Astrocyte (in vitro differentiated cells and primary cell): ENCODE data around the gene OMA1. TPM values are rescaled to one million over a fixed set of nuclear protein-coding genes. Genes with fewer than 3 reads are reported as not detected.

Experiments
- DNase-seq: peaks from one replicate; pipeline ENCODE4 v3.0.0-alpha.2; 2010; ENCODE audit warnings: low read depth
- FAIRE-seq: peaks from 2 replicates; lab custom pipeline; 2011; peaks lifted over from hg19 to GRCh38; lab: Jason Lieb, UNC
- H2AFZ ChIP-seq: 2 replicates; pipeline ENCODE4 v1.6.0; 2012; ENCODE audit warnings: low read depth, low read length, inconsistent platforms
- H3K27ac ChIP-seq: 2 replicates; pipeline ENCODE4 v1.5.1; 2011; ENCODE audit warnings: low read depth, low read length, inconsistent platforms
- H3K27me3 ChIP-seq: 2 replicates; pipeline ENCODE4 v1.6.0; 2011; ENCODE audit warnings: low read length, inconsistent platforms; ENCODE audit not compliant: insufficient read depth
- H3K36me3 ChIP-seq: 2 replicates; pipeline ENCODE4 v1.5.1; 2011; ENCODE audit warnings: low read length, inconsistent platforms; ENCODE audit not compliant: insufficient read depth
- H3K4me1 ChIP-seq: 2 replicates; pipeline ENCODE4 v1.5.1; 2011; ENCODE audit warnings: low read length, inconsistent platforms; ENCODE audit not compliant: insufficient read depth
- H3K4me2 ChIP-seq: 2 replicates; pipeline ENCODE4 v1.6.0; 2012; ENCODE audit warnings: low read length, inconsistent platforms
- H3K4me3 ChIP-seq: 2 replicates; pipeline ENCODE4 v1.5.1; 2011; ENCODE audit warnings: low read depth, mild to moderate bottlenecking, low read length, inconsistent platforms; ENCODE audit not compliant: insufficient read depth
- H3K79me2 ChIP-seq: 2 replicates; pipeline ENCODE4 v1.6.0; 2012; ENCODE audit warnings: mild to moderate bottlenecking, low read length, inconsistent platforms; ENCODE audit not compliant: insufficient read depth
- H3K9ac ChIP-seq: 2 replicates; pipeline ENCODE4 v1.6.0; 2012; ENCODE audit warnings: mild to moderate bottlenecking, low read length, inconsistent platforms
- H3K9me3 ChIP-seq: 2 replicates; pipeline ENCODE4 v1.5.1; 2012; ENCODE audit warnings: low read depth, mild to moderate bottlenecking, low read length, inconsistent platforms; ENCODE audit not compliant: insufficient read depth
- H4K20me1 ChIP-seq: 2 replicates; pipeline ENCODE4 v1.6.0; 2012; ENCODE audit warnings: low read length, inconsistent platforms; ENCODE audit not compliant: insufficient read depth
- H3K27ac Mint-ChIP-seq: one replicate; pipeline ENCODE4 v1.8.0; 2021; ENCODE audit warnings: mild to moderate bottlenecking, mixed read lengths; ENCODE audit not compliant: unreplicated experiment
- H3K27me3 Mint-ChIP-seq: one replicate; pipeline ENCODE4 v1.8.0; 2021; ENCODE audit warnings: low read depth, mixed read lengths; ENCODE audit not compliant: unreplicated experiment
- H3K36me3 Mint-ChIP-seq: one replicate; pipeline ENCODE4 v1.8.0; 2021; ENCODE audit warnings: low read depth, mixed read lengths; ENCODE audit not compliant: unreplicated experiment
- H3K4me1 Mint-ChIP-seq: one replicate; pipeline ENCODE4 v1.8.0; 2021; ENCODE audit warnings: low read depth, mixed read lengths; ENCODE audit not compliant: unreplicated experiment
- H3K4me3 Mint-ChIP-seq: one replicate; pipeline ENCODE4 v1.8.0; 2021; ENCODE audit warnings: mild to moderate bottlenecking, moderate library complexity, mixed read lengths; ENCODE audit not compliant: unreplicated experiment
- H3K9me3 Mint-ChIP-seq: one replicate; pipeline ENCODE4 v1.8.0; 2021; ENCODE audit warnings: mild to moderate bottlenecking, mixed read lengths; ENCODE audit not compliant: unreplicated experiment
- EZH2 ChIP-seq: IDR thresholded peaks from 2 replicates; pipeline ENCODE4 v1.6.1; 2012; ENCODE audit warnings: mild to moderate bottlenecking, low read length, inconsistent platforms; ENCODE audit not compliant: insufficient read depth
- total RNA-seq: library from RNA; stranded (reverse); gene quantifications from 2 replicates; pipeline ENCODE4 v1.2.1, GENCODE V29; 2021
- TF ChIP-seq, protein P1 (sequence below): IDR thresholded peaks from 2 replicates; pipeline ENCODE4 v1.5.1; 2011; ENCODE audit warnings: low read depth, mild to moderate bottlenecking, inconsistent platforms, low read length, moderate library complexity; ENCODE audit not compliant: insufficient read depth

OMA1 gene
- total RNA-seq, 1 donor from 2014 or later, result 5.1 TPM

- TF ChIP-seq EZH2, result no peak
- TF ChIP-seq, protein P1, sequence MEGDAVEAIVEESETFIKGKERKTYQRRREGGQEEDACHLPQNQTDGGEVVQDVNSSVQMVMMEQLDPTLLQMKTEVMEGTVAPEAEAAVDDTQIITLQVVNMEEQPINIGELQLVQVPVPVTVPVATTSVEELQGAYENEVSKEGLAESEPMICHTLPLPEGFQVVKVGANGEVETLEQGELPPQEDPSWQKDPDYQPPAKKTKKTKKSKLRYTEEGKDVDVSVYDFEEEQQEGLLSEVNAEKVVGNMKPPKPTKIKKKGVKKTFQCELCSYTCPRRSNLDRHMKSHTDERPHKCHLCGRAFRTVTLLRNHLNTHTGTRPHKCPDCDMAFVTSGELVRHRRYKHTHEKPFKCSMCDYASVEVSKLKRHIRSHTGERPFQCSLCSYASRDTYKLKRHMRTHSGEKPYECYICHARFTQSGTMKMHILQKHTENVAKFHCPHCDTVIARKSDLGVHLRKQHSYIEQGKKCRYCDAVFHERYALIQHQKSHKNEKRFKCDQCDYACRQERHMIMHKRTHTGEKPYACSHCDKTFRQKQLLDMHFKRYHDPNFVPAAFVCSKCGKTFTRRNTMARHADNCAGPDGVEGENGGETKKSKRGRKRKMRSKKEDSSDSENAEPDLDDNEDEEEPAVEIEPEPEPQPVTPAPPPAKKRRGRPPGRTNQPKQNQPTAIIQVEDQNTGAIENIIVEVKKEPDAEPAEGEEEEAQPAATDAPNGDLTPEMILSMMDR, result no peak
- Mint-ChIP-seq H3K4me1 (peaks cover 17% of the 10 kb centered on the region), H3K27me3 (peaks cover 2% of the 10 kb centered on the region), H3K4me3 (no peak overlapping the region), H3K36me3 (no peaks in the 10 kb centered on the region), H3K9me3 (no peaks in the 10 kb centered on the region), H3K27ac (no peak overlapping the region)
- Histone ChIP-seq H3K9me3 (no peaks in the 10 kb centered on the region), H3K4me1 (peaks cover 6% of the 10 kb centered on the region), H2AFZ (no peak overlapping the region), H3K36me3 (no peaks in the 10 kb centered on the region), H3K27me3 (no peaks in the 10 kb centered on the region), H3K27ac (no peak overlapping the region), H4K20me1 (no peaks in the 10 kb centered on the region), H3K4me3 (no peak overlapping the region), H3K4me2 (no peak overlapping the region), H3K9ac (no peak overlapping the region), H3K79me2 (no peaks in the 10 kb centered on the region)
- FAIRE-seq (no peak), DNase-seq (no peak)
Measured at GRCh38 chr1:58469016-58469415, 77.5 kb downstream of the OMA1 start.

- H2AFZ ChIP-seq, result no peak overlapping the region
- no peaks in the 10 kb centered on the region for H3K9me3 ChIP-seq
- Mint-ChIP-seq H3K36me3 (no peaks in the 10 kb centered on the region), H3K9me3 (no peaks in the 10 kb centered on the region), H3K4me1 (peaks cover 17% of the 10 kb centered on the region), H3K27me3 (peaks cover 4% of the 10 kb centered on the region), H3K4me3 (no peak overlapping the region), H3K27ac (no peak overlapping the region)
- H3K27ac ChIP-seq, result no peak overlapping the region
- H3K4me2 ChIP-seq, result no peak overlapping the region
- no peaks in the 10 kb centered on the region for H3K79me2 ChIP-seq
- no peaks in the 10 kb centered on the region for H3K27me3 ChIP-seq
- no peak overlapping the region for H3K4me3 ChIP-seq
- no peaks in the 10 kb centered on the region for H4K20me1 ChIP-seq
- H3K36me3 ChIP-seq, result no peaks in the 10 kb centered on the region
- FAIRE-seq (no peak), DNase-seq (no peak)
- no peak for TF ChIP-seq EZH2
- TF ChIP-seq, protein P1, result no peak
- H3K4me1 ChIP-seq, result peaks cover 6% of the 10 kb centered on the region
- no peak overlapping the region for H3K9ac ChIP-seq
Measured at GRCh38 chr1:58468612-58469011, 77.9 kb downstream of the OMA1 start.

GRCh38 chr1:58466630-58467241 is 79.8 kb downstream of the OMA1 start:
- H3K27ac ChIP-seq, result no peak overlapping the region
- H3K4me2 ChIP-seq, result peak overlapping the region; percentile 23
- H3K27ac Mint-ChIP-seq, result peak overlapping the region; percentile 77
- H2AFZ ChIP-seq, result no peak overlapping the region
- H3K36me3 Mint-ChIP-seq, result no peaks in the 10 kb centered on the region
- no peaks in the 10 kb centered on the region for H3K36me3 ChIP-seq
- no peak overlapping the region for H3K9ac ChIP-seq
- H3K27me3 Mint-ChIP-seq, result peaks cover 13% of the 10 kb centered on the region
- no peaks in the 10 kb centered on the region for H3K27me3 ChIP-seq
- H3K4me3 Mint-ChIP-seq, result peak overlapping the region; percentile 2
- FAIRE-seq, result no peak
- no peaks in the 10 kb centered on the region for H3K9me3 ChIP-seq
- no peak for DNase-seq
- H3K79me2 ChIP-seq, result no peaks in the 10 kb centered on the region
- no peak overlapping the region for H3K4me3 ChIP-seq
- peaks cover 17% of the 10 kb centered on the region for H3K4me1 Mint-ChIP-seq
- H4K20me1 ChIP-seq, result no peaks in the 10 kb centered on the region
- H3K4me1 ChIP-seq, result peaks cover 6% of the 10 kb centered on the region
- H3K9me3 Mint-ChIP-seq, result no peaks in the 10 kb centered on the region
- TF ChIP-seq EZH2, result no peak
- TF ChIP-seq, protein P1, result no peak
